K562 (cell line): ENCODE results near the gene ADAM10. TPM values are rescaled to one million over a fixed set of nuclear protein-coding genes. Genes with fewer than 3 reads are reported as not detected.

ENCODE experiments used
- E2F5 ChIP-seq: sonication (generic); formaldehyde crosslinking; IDR thresholded peaks from 2 replicates; pipeline ENCODE4 v1.8.0; 2022; ENCODE audit warnings: mild to moderate bottlenecking, missing genetic modification reagents
- EWSR1 ChIP-seq: fragments of 450-650 bp; IDR thresholded peaks from 2 replicates; pipeline ENCODE4 v1.6.1; 2018; ENCODE audit warnings: borderline replicate concordance, mild to moderate bottlenecking, low read depth, moderate library complexity; ENCODE audit not compliant: partially characterized antibody
- MEF2D ChIP-seq: conservative IDR thresholded peaks from 2 replicates; pipeline ENCODE4 v1.6.1; 2016; ENCODE audit warnings: low read depth, missing genetic modification characterization, missing compliant biosample characterization
- MXD1 ChIP-seq: fragments of 250-450 bp; sonication (Bioruptor Pico); IDR thresholded peaks from 2 replicates; pipeline ENCODE4 v1.8.0; 2021; ENCODE audit warnings: borderline replicate concordance, mild to moderate bottlenecking, moderate library complexity; ENCODE audit not compliant: poor library complexity, severe bottlenecking
- NFIX ChIP-seq: fragments of 250-450 bp; sonication (Bioruptor Pico); IDR thresholded peaks from 2 replicates; pipeline ENCODE4 v1.4.0; 2020; ENCODE audit warnings: low read depth, mild to moderate bottlenecking, moderate library complexity
- RCOR1 ChIP-seq, 2 experiments: IDR thresholded peaks; 2 replicates each; pipeline ENCODE4 v1.6.1; 2012; ENCODE audit warnings: low read depth in 2 of 2, low read length in 2 of 2, borderline replicate concordance in 1 of 2, improper control_type of control experiment in 1 of 2
- SMARCA4 ChIP-seq: fragments of 450-650 bp; IDR thresholded peaks from 2 replicates; pipeline ENCODE4 v1.6.1; 2016
- ZFP1 ChIP-seq: fragments of 450-650 bp; formaldehyde crosslinking; IDR thresholded peaks from 2 replicates; pipeline ENCODE4 v1.4.0; 2020; ENCODE audit warnings: mild to moderate bottlenecking, mixed read lengths
- ZNF212 ChIP-seq: fragments of 450-650 bp; formaldehyde crosslinking; IDR thresholded peaks from 2 replicates; pipeline ENCODE4 v1.4.0; 2020; ENCODE audit warnings: mild to moderate bottlenecking
- ZNF398 ChIP-seq: fragments of 250-450 bp; sonication (Bioruptor Pico); IDR thresholded peaks from 2 replicates; pipeline ENCODE4 v1.8.0; 2021; ENCODE audit warnings: moderate library complexity, mild to moderate bottlenecking, inconsistent platforms
- polyA plus RNA-seq, 8 experiments: library from polyadenylated mRNA; depleted of rRNA in 4 of 8; stranded (reverse) in 5 of 8; unstranded in 3 of 8; fragments of >200 nt; fragmentation: Nextera tagmentation in 2 of 8; fragmentation: Illumina TruSeq in 1 of 8; extraction: Ambion mirVana in 2 of 8; extraction: Trizol in 1 of 8; gene quantifications; 2 replicates each; pipeline versions ENCODE4 v1.2.1 to v1.2.3, GENCODE V29; 2011 to 2014; ENCODE audit warnings: inconsistent platforms in 1 of 8, missing spikeins in 1 of 8
- total RNA-seq, 7 experiments: library from RNA; depleted of rRNA in 6 of 7; stranded (reverse); fragments of >200 nt in 6 of 7; fragmentation: Illumina TruSeq in 2 of 7; extraction: Trizol in 2 of 7; gene quantifications; 2 replicates each; pipeline versions ENCODE4 v1.2.1 to v1.2.3, GENCODE V29; 2011 to 2021; ENCODE audit warnings: low replicate concordance in 1 of 7
- TF ChIP-seq, protein P1 (sequence below): fragments of 450-650 bp; IDR thresholded peaks from 2 replicates; pipeline ENCODE4 v1.6.1; 2017; ENCODE audit warnings: antibody characterized with exemption, mild to moderate bottlenecking
- TF ChIP-seq, protein P2 (sequence below), 3 experiments: fragments of 200-800 bp in 1 of 3; fragments of 250-450 bp in 1 of 3; fragments of 450-650 bp in 1 of 3; sonication (Bioruptor Pico) in 1 of 3; sonication (Bioruptor generic) in 1 of 3; formaldehyde crosslinking in 1 of 3; IDR thresholded peaks; 2 replicates each; pipeline versions ENCODE4 v1.6.1 to v1.8.0; 2016 to 2022; ENCODE audit warnings: mild to moderate bottlenecking in 2 of 3, missing genetic modification characterization in 2 of 3, missing compliant biosample characterization in 1 of 3, moderate library complexity in 1 of 3

Gene ADAM10
- total and polyA plus RNA-seq, 9 of the 15 experiments (the other 6 are each of a cell fraction or from before 2014, with no cell fraction given): 11.9 to 152 (median 57.3) TPM

DNA sequence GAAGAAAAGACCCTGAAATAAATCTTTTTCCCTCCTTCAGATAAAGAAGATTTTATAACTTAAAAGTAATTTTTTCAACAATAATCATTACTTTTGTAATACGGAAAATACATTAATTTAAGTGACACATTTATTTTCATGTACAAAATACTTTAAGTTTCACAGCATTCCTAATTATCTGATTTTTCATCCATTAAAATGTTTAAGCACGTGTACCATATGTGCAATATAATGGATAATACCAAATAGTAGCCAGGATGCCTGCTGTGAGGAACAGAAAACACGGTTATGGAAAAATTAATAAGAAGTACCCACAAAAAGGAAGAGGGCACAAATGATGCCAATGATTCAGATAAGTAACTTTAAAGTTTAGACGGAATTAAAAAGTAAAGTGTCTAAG is 33.5 kb downstream of the ADAM10 start (continued):
- TF ChIP-seq RCOR1 (IDR thresholded peaks at IDR 0.05; ENCODE audit: borderline replicate concordance in 1 of 2, low read depth in 2 of 2, low read length in 2 of 2) (no peak), MXD1 (CRISPR knock-in tag) (peak; percentile 38), ZNF212 (CRISPR knock-in tag) (no peak), NFIX (CRISPR knock-in tag) (peak; percentile 53), SMARCA4 (no peak), MEF2D (no peak), EWSR1 (no peak), ZNF398 (no peak), E2F5 (CRISPR knock-in tag) (no peak), ZFP1 (no peak)
- TF ChIP-seq, protein P1, sequence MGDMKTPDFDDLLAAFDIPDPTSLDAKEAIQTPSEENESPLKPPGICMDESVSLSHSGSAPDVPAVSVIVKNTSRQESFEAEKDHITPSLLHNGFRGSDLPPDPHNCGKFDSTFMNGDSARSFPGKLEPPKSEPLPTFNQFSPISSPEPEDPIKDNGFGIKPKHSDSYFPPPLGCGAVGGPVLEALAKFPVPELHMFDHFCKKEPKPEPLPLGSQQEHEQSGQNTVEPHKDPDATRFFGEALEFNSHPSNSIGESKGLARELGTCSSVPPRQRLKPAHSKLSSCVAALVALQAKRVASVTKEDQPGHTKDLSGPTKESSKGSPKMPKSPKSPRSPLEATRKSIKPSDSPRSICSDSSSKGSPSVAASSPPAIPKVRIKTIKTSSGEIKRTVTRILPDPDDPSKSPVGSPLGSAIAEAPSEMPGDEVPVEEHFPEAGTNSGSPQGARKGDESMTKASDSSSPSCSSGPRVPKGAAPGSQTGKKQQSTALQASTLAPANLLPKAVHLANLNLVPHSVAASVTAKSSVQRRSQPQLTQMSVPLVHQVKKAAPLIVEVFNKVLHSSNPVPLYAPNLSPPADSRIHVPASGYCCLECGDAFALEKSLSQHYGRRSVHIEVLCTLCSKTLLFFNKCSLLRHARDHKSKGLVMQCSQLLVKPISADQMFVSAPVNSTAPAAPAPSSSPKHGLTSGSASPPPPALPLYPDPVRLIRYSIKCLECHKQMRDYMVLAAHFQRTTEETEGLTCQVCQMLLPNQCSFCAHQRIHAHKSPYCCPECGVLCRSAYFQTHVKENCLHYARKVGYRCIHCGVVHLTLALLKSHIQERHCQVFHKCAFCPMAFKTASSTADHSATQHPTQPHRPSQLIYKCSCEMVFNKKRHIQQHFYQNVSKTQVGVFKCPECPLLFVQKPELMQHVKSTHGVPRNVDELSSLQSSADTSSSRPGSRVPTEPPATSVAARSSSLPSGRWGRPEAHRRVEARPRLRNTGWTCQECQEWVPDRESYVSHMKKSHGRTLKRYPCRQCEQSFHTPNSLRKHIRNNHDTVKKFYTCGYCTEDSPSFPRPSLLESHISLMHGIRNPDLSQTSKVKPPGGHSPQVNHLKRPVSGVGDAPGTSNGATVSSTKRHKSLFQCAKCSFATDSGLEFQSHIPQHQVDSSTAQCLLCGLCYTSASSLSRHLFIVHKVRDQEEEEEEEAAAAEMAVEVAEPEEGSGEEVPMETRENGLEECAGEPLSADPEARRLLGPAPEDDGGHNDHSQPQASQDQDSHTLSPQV: no peak
- TF ChIP-seq, protein P2, sequence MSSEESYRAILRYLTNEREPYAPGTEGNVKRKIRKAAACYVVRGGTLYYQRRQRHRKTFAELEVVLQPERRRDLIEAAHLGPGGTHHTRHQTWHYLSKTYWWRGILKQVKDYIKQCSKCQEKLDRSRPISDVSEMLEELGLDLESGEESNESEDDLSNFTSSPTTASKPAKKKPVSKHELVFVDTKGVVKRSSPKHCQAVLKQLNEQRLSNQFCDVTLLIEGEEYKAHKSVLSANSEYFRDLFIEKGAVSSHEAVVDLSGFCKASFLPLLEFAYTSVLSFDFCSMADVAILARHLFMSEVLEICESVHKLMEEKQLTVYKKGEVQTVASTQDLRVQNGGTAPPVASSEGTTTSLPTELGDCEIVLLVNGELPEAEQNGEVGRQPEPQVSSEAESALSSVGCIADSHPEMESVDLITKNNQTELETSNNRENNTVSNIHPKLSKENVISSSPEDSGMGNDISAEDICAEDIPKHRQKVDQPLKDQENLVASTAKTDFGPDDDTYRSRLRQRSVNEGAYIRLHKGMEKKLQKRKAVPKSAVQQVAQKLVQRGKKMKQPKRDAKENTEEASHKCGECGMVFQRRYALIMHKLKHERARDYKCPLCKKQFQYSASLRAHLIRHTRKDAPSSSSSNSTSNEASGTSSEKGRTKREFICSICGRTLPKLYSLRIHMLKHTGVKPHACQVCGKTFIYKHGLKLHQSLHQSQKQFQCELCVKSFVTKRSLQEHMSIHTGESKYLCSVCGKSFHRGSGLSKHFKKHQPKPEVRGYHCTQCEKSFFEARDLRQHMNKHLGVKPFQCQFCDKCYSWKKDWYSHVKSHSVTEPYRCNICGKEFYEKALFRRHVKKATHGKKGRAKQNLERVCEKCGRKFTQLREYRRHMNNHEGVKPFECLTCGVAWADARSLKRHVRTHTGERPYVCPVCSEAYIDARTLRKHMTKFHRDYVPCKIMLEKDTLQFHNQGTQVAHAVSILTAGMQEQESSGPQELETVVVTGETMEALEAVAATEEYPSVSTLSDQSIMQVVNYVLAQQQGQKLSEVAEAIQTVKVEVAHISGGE (CRISPR knock-in tag; IDR thresholded peaks at IDR 0.05): 0 out of 6 replicates have a peak, but pooled peaks of 1 of the 3 experiments have one; percentile 25
